IMR-90 (cell line): Measurements from ENCODE around the gene HMG20B. TPM values are rescaled to one million over a fixed set of nuclear protein-coding genes. Genes with fewer than 3 reads are reported as not detected.

Experiments
- ATAC-seq: fragments of 200-7000 bp; cut with Tn5 transposase; 2 replicates; pipeline ENCODE4 v1.9.1; 2020; ENCODE audit warnings: low read depth, mild to moderate bottlenecking, moderate library complexity
- BruUV-seq: library from RNA; stranded (reverse); fragments of 400-500 nt; replicated peaks from 2 replicates; lab custom pipeline; 2021; lab: Mats Ljungman, UMichigan
- CTCF ChIA-PET: fragments of 300-600 bp; formaldehyde crosslinking; extraction: SDS; loops from one replicate; lab custom pipeline; 2021; ENCODE audit warnings: antibody characterized with exemption; lab: Yijun Ruan, JAX
- POLR2A ChIA-PET: fragments of 300-600 bp; sonication (Branson Sonifier 250); formaldehyde crosslinking; loops from one replicate; lab custom pipeline; 2022; ENCODE audit warnings: antibody characterized with exemption; ENCODE audit not compliant: unreplicated experiment; lab: Charles Lee
- DNase-seq: peaks from one replicate; pipeline ENCODE4 v3.0.0; 2013
- H2AFZ ChIP-seq: replicated peaks from 2 replicates; pipeline ENCODE3; 2013; ENCODE audit warnings: low read length, mild to moderate bottlenecking; ENCODE audit not compliant: poor library complexity
- H2AK5ac ChIP-seq: 2 replicates; pipeline ENCODE4 v1.6.1; 2013; ENCODE audit warnings: low read depth, low read length, inconsistent platforms
- H2AK9ac ChIP-seq: replicated peaks from 2 replicates; pipeline ENCODE3; 2013; ENCODE audit warnings: mild to moderate bottlenecking, low read depth, low read length, moderate library complexity; ENCODE audit not compliant: poor library complexity
- H2BK120ac ChIP-seq: 2 replicates; pipeline ENCODE4 v1.6.1; 2013; ENCODE audit warnings: low read depth, low read length, inconsistent platforms
- H2BK15ac ChIP-seq: 3 replicates; pipeline ENCODE4 v1.6.1; 2013; ENCODE audit warnings: low read depth, low read length, inconsistent platforms
- H2BK20ac ChIP-seq: 2 replicates; pipeline ENCODE4 v1.6.1; 2013; ENCODE audit warnings: low read depth, mild to moderate bottlenecking, inconsistent platforms, low read length, moderate library complexity
- H2BK5ac ChIP-seq: 2 replicates; pipeline ENCODE4 v1.6.1; 2013; ENCODE audit warnings: mild to moderate bottlenecking, low read depth, low read length, inconsistent platforms; ENCODE audit not compliant: poor library complexity, severe bottlenecking
- H3K14ac ChIP-seq: replicated peaks from 2 replicates; pipeline ENCODE4 v1.6.1; 2013; ENCODE audit warnings: low read depth, low read length, inconsistent platforms
- H3K18ac ChIP-seq: 2 replicates; pipeline ENCODE4 v1.6.1; 2013; ENCODE audit warnings: low read depth, low read length, control low read depth
- H3K23ac ChIP-seq: 2 replicates; pipeline ENCODE4 v1.6.1; 2013; ENCODE audit warnings: low read depth, low read length, inconsistent platforms
- H3K27ac ChIP-seq: 2 replicates; pipeline ENCODE4 v1.5.1; 2013; ENCODE audit warnings: mild to moderate bottlenecking, control low read depth, low read length; ENCODE audit not compliant: insufficient read depth
- H3K27me3 ChIP-seq: 2 replicates; pipeline ENCODE4 v1.6.1; 2013; ENCODE audit warnings: low read length; ENCODE audit not compliant: control insufficient read depth, insufficient read depth
- H3K36me3 ChIP-seq: 2 replicates; pipeline ENCODE4 v1.6.1; 2013; ENCODE audit warnings: low read length, mixed read lengths; ENCODE audit not compliant: control insufficient read depth, insufficient read depth
- H3K4ac ChIP-seq: 2 replicates; pipeline ENCODE4 v1.6.1; 2013; ENCODE audit warnings: low read depth, low read length, inconsistent platforms
- H3K4me1 ChIP-seq: 2 replicates; pipeline ENCODE4 v1.6.1; 2013; ENCODE audit warnings: low read length, mixed read lengths; ENCODE audit not compliant: control insufficient read depth, insufficient read depth
- H3K4me2 ChIP-seq: 2 replicates; pipeline ENCODE4 v1.6.1; 2013; ENCODE audit warnings: low read depth, mild to moderate bottlenecking, control low read depth, low read length, moderate library complexity
- H3K4me3 ChIP-seq: 2 replicates; pipeline ENCODE4 v1.5.1; 2013; ENCODE audit warnings: low read depth, mild to moderate bottlenecking, control low read depth, low read length, moderate library complexity; ENCODE audit not compliant: insufficient read depth
- H3K56ac ChIP-seq: 2 replicates; pipeline ENCODE4 v1.6.1; 2013; ENCODE audit warnings: low read length, inconsistent platforms; ENCODE audit not compliant: insufficient read depth; ENCODE audit errors: extremely low read depth
- H3K79me1 ChIP-seq, 2 experiments: 2 replicates each; pipeline ENCODE4 v1.6.1; 2013; ENCODE audit warnings: low read length in 2 of 2, inconsistent platforms in 1 of 2, low read depth in 1 of 2
- H3K9ac ChIP-seq: 2 replicates; pipeline ENCODE4 v1.6.1; 2013; ENCODE audit warnings: low read depth, low read length, control low read depth
- H3K9me1 ChIP-seq: 2 replicates; pipeline ENCODE4 v1.6.1; 2013; ENCODE audit warnings: low read length, inconsistent platforms; ENCODE audit not compliant: insufficient read depth
- H3K9me3 ChIP-seq: 2 replicates; pipeline ENCODE4 v1.6.1; 2013; ENCODE audit warnings: low read length; ENCODE audit not compliant: control insufficient read depth, insufficient read depth
- H4K20me1 ChIP-seq: 2 replicates; pipeline ENCODE4 v1.6.1; 2013; ENCODE audit warnings: low read length, inconsistent platforms; ENCODE audit not compliant: insufficient read depth
- H4K5ac ChIP-seq: 2 replicates; pipeline ENCODE4 v1.6.1; 2013; ENCODE audit warnings: mild to moderate bottlenecking, low read depth, low read length, control low read depth
- H4K8ac ChIP-seq, 2 experiments: 2 replicates each; pipeline ENCODE4 v1.6.1; 2013; ENCODE audit warnings: low read depth in 2 of 2, low read length in 2 of 2, control low read depth in 1 of 2, inconsistent platforms in 1 of 2
- H4K91ac ChIP-seq: 2 replicates; pipeline ENCODE4 v1.6.1; 2013; ENCODE audit warnings: low read depth, low read length, inconsistent platforms; ENCODE audit not compliant: insufficient read depth
- CEBPB ChIP-seq: IDR thresholded peaks from 2 replicates; pipeline ENCODE4 v1.6.1; 2012; ENCODE audit warnings: low read depth, low read length, improper control_type of control experiment
- CHD1 ChIP-seq: IDR thresholded peaks from 2 replicates; pipeline ENCODE4 v1.6.1; 2012; ENCODE audit warnings: low read depth, low read length, improper control_type of control experiment
- CTCF ChIP-seq: conservative IDR thresholded peaks from 2 replicates; pipeline ENCODE4 v1.5.1; 2012; ENCODE audit warnings: mild to moderate bottlenecking, low read depth, low read length, improper control_type of control experiment
- ELK1 ChIP-seq: fragments of 150-350 bp; IDR thresholded peaks from 2 replicates; pipeline ENCODE4 v1.6.1; 2016; ENCODE audit warnings: low read depth, mild to moderate bottlenecking, low read length, moderate library complexity, borderline replicate concordance
- MAFK ChIP-seq: IDR thresholded peaks from 2 replicates; pipeline ENCODE4 v1.6.1; 2012; ENCODE audit warnings: low read depth, low read length, improper control_type of control experiment
- MXI1 ChIP-seq: IDR thresholded peaks from 2 replicates; pipeline ENCODE4 v1.6.1; 2012; ENCODE audit warnings: low read depth, mild to moderate bottlenecking, low read length, moderate library complexity, borderline replicate concordance
- NFE2L2 ChIP-seq: fragments of 150-350 bp; IDR thresholded peaks from 2 replicates; pipeline ENCODE4 v1.6.1; 2016; ENCODE audit warnings: low read depth, mild to moderate bottlenecking, low read length
- POLR2A ChIP-seq: IDR thresholded peaks from 2 replicates; pipeline ENCODE4 v1.6.1; 2012; ENCODE audit warnings: mild to moderate bottlenecking, low read depth, low read length
- RFX5 ChIP-seq: IDR thresholded peaks from 2 replicates; pipeline ENCODE4 v1.8.0; 2012; ENCODE audit warnings: low read depth, mild to moderate bottlenecking, low read length, moderate library complexity
- SMC3 ChIP-seq: fragments of 150-350 bp; IDR thresholded peaks from 2 replicates; pipeline ENCODE4 v1.6.1; 2016; ENCODE audit warnings: low read depth, mild to moderate bottlenecking, antibody characterized with exemption, low read length, moderate library complexity
- WGBS, 2 experiments: methylation state at CpG; one replicate each; pipeline versions ENCODE4 v1.1.5 to v1.1.7; 2013; ENCODE audit warnings: missing lambda C conversion rate in 2 of 2; ENCODE audit not compliant: insufficient read length in 1 of 2; ENCODE audit errors: extremely low coverage in 2 of 2; 5-methylcytosine and 5-hydroxymethylcytosine counted together
- dilution Hi-C: fragments of 300-500 bp; cut with HindIII; formaldehyde crosslinking; loops from one replicate; pipeline ENCODE4 v1.14.3; 2018; ENCODE audit warnings: low sequenced_read_pairs; ENCODE audit not compliant: unreplicated experiment
- in situ Hi-C: fragments of 300-500 bp; cut with MboI; formaldehyde crosslinking; loops from 3 replicates; pipeline ENCODE4 v1.14.3; 2019; ENCODE audit warnings: low sequenced_read_pairs, inconsistent platforms, mixed read lengths
- intact Hi-C: fragments of 100-400 bp; cut with micrococcal nuclease; formaldehyde crosslinking; loops from 2 replicates; pipeline ENCODE4 v1.10.0; 2022
- polyA plus RNA-seq, 3 experiments: library from polyadenylated mRNA; depleted of rRNA; stranded (reverse); fragments of >200 nt; gene quantifications; 2 replicates each; pipeline ENCODE4 v1.2.3, GENCODE V29; 2012; ENCODE audit warnings: low replicate concordance in 1 of 3
- total RNA-seq: library from RNA; depleted of rRNA; stranded (reverse); fragments of >200 nt; gene quantifications from 2 replicates; pipeline ENCODE4 v1.2.3, GENCODE V29; 2012

HMG20B gene
- total and polyA plus RNA-seq, 2 of the 4 experiments (the other 2 are of a cell fraction): 57.5 to 63.8 TPM

GRCh38 chr19:3593156-3593555 is 20.4 kb downstream of the HMG20B start:
- no peaks in the 10 kb centered on the region for H3K4me1 ChIP-seq
- BruUV-seq: no TSS peak
- in situ Hi-C loops (no loop called here), intact Hi-C loops (no loop called here), dilution Hi-C loops (no loop called here)
- no peak for ATAC-seq
- peaks cover 2% of the 10 kb centered on the region; the same call in 1 of the 2 replicates for H3K27me3 ChIP-seq
- no peaks in the 10 kb centered on the region; the same call in 1 of the 2 replicates for H3K9me3 ChIP-seq
- H4K5ac ChIP-seq: no peak overlapping the region
- no CpG with 5 or more reads among the region's 11 CpGs for WGBS, 2 experiments
- no peak overlapping the region for H3K4me3 ChIP-seq
- no peak overlapping the region for H4K8ac ChIP-seq
- H3K36me3 ChIP-seq: no peaks in the 10 kb centered on the region
- H2BK5ac ChIP-seq: no peak overlapping the region
- H2AK5ac ChIP-seq: no peak overlapping the region
- no peaks in the 10 kb centered on the region for H4K20me1 ChIP-seq
- no peak overlapping the region for H2BK20ac ChIP-seq
- H4K91ac ChIP-seq: no peak overlapping the region
- no peaks in the 10 kb centered on the region for H3K9me1 ChIP-seq
- POLR2A ChIA-PET: no interaction called here
- no peak overlapping the region for H3K27ac ChIP-seq
- DNase-seq: no peak
- H3K14ac ChIP-seq: no peak overlapping the region
- H2BK15ac ChIP-seq: no peak overlapping the region
- no peaks in the 10 kb centered on the region for H3K79me1 ChIP-seq
- no peak overlapping the region for H2BK120ac ChIP-seq
- H3K4me2 ChIP-seq: no peak overlapping the region
- no peak overlapping the region for H3K18ac ChIP-seq
- CTCF ChIA-PET: interaction anchor here (0.9 kb wide), 1 partner anchor 9 kb away, joined by 5 read pairs; no protein-coding TSS in a partner anchor
- no peak overlapping the region for H3K9ac ChIP-seq
- TF ChIP-seq CEBPB (no peak), RFX5 (no peak), MXI1 (no peak), NFE2L2 (no peak), POLR2A (no peak), CTCF (no peak), MAFK (no peak), CHD1 (no peak), SMC3 (no peak), ELK1 (no peak)
- H2AFZ ChIP-seq: peak overlapping the region; percentile 21
- H3K23ac ChIP-seq: no peak overlapping the region
- H3K4ac ChIP-seq: no peak overlapping the region
- no peak overlapping the region for H2AK9ac ChIP-seq
- H3K56ac ChIP-seq: no peak overlapping the region
